ENCODE measurements around the gene DNAJC11.
"Not testable (repeated sequence)": the region's sequence is repeated elsewhere in the genome, so short reads cannot be mapped to it uniquely, and the experiment has no call there.

The DNAJC11 gene

GRCh38 chr1:6695868-6696267 lies 5.7 kb downstream of the DNAJC11 start:
- DNase-seq: no peak

GRCh38 chr1:6694121-6694713 lies 7.4 kb downstream of the DNAJC11 start:
- no peak for DNase-seq

- DNase-seq: no peak
These were observed 8.7 kb downstream of the DNAJC11 start for GRCh38 chr1:6692956-6693355.

- DNase-seq: no peak
These were observed 10.1 kb downstream of the DNAJC11 start for GRCh38 chr1:6691507-6691906.

GRCh38 chr1:6690186-6690585 lies 11.4 kb downstream of the DNAJC11 start:
- no peak for DNase-seq

DNA sequence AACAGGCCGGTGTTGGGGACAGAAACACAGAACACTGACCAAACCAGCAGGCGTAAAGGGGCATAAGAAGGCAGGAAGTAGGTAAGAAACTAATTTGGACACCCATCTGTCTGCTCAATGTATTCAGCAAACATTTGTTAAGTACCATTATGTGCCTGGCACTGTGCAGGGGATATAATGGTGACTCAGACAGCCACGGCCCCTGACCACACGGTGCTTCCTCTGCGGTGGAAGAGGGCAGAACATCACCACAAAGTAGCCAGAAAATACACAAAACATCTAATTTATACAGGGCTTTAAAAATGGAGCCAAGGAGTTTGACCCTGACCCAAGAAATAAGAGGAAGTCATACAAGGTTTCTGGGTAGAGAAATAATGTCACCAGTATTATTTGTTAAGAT lies 12.9 kb downstream of the DNAJC11 start:
- no peak for DNase-seq

DNA sequence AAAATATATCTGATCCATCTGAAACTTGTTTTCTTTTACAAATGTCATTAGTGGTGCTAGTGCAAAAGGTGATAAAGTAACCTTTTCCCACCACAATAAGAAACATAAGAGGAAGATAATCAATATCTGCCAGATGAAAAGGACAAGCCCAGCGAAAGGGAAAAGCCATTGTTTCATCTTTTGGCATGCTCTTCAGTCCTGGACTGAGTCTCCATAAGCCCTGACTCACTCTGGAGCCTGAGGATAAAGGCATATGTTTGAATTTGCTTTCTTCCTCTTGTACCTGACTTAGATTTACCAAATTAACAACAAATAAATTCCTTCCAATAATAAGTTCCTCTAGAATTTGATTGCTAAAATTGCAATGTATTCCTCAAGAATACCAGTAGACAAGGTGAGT lies 13.6 kb downstream of the DNAJC11 start:
- peak; percentile 18 for DNase-seq

GRCh38 chr1:6686294-6686693 lies 15.3 kb downstream of the DNAJC11 start:
- peak; percentile 56 for DNase-seq

DNA sequence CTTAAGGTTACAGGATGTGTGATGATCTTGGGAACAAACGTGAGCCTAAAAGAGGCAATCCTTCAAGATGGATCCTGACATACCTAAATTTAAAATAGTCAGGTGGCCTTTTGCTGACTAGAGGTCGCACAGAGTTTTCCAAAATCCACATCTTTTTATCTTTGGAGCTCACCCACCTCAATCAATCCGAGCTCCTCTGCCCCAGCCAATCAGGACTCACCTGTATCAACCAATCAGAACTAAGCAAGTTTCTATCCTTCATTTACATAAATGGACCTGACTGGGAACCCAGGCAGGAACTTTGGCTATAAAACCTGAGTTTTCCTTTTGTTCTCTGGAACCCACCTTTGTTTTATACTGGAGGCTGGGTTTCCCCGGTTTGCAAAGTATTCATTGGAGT lies 16.2 kb downstream of the DNAJC11 start:
- DNase-seq: no peak

- no peak for DNase-seq
These were observed 18.2 kb downstream of the DNAJC11 start for GRCh38 chr1:6683434-6683833.

DNA sequence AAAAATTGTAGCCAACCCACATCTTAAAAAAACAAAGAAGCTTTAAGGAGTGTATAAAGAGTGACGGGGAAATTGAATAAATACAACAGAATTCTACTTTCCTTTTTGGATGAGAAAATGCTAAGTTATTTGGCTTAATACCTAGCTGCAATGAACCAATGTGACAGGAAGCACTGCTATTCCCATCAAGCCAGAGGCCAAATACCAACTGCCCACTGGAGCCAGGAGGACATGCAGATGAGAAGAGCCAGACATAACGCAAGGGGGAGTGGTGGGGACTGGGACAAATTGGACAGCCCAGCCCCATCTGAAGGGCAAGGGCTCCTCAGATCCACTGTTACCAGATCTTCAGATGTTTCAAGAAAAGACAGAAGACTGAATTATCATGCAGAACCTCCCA lies 25.7 kb downstream of the DNAJC11 start:
- no peak for DNase-seq

- DNase-seq: no peak
These were observed 26.8 kb downstream of the DNAJC11 start for GRCh38 chr1:6674771-6675170.

DNA sequence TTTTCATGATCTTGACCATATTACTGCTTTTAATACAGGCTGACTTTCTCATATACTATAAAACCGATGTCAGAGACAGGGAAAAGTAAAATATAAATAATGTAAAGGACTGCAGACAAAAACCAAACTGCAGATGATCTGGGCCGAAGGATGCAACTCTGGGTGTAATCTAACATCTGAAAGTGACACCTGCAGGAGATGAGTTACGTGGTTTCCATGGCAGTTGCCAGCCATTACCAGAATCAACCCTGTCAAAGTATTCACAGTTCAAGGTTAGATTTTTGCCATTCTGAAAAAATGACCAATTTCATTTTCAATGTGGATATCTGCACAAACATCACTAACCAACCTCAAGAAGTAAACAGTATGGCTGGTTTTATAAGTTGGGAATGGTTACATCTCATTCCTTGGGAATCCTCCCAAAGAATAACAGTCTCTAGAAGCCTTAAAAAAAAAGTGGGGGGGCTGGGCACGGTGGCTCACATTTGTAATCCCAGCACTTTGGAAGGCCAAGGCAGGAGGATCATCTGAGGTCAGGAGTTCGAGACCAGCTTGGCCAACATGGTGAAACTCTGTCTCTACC lies 27.7 kb downstream of the DNAJC11 start:
- no peak for DNase-seq

- DNase-seq: no peak
These were observed 29.1 kb downstream of the DNAJC11 start for GRCh38 chr1:6672558-6672957.

GRCh38 chr1:6668503-6668902 lies 33.1 kb downstream of the DNAJC11 start:
- DNase-seq: no peak

GRCh38 chr1:6667139-6667538 lies 34.5 kb downstream of the DNAJC11 start:
- no peak for DNase-seq

GRCh38 chr1:6666696-6667095 lies 34.9 kb downstream of the DNAJC11 start:
- no peak for DNase-seq

GRCh38 chr1:6662468-6662867 lies 39.1 kb downstream of the DNAJC11 start:
- DNase-seq: not testable (repeated sequence)

GRCh38 chr1:6660415-6661049 lies 41.1 kb downstream of the DNAJC11 start:
- DNase-seq: no peak

DNA sequence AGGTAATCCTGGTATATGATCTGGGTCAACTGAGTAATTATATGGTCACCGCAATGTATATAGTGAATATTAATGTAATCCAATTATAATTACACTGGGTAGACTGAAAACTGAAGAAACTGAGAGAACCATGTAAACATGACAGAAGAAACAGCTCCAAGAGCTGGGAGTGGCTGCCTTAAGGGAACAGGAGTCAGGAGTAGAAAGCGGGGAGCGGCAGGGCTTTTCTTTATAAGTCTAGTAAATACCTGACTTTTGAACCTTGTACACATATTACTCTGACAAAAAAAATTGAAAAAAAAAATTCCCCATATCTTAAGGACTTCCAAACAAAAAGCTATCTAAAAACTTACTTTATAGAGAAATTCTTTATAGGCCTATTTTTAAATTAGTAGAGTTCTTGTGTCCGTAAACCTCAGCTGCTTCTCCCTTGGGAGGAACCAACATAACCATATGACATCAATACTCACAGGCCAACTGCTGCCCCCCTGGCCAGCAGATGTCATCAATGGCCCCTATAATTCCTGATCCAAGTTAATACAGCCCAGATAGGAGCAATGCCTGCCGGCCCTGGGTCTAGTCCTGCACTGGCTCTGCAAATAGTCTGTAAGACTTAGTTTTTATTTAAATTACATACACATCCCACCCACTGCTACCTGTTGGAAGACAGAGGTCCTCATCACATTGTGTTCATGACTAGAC lies 43.1 kb downstream of the DNAJC11 start:
- no peak for DNase-seq

- DNase-seq: no peak
These were observed 44.5 kb downstream of the DNAJC11 start for GRCh38 chr1:6657138-6657537.

GRCh38 chr1:6653436-6654290 lies 48.0 kb downstream of the DNAJC11 start:
- no peak for DNase-seq

DNA sequence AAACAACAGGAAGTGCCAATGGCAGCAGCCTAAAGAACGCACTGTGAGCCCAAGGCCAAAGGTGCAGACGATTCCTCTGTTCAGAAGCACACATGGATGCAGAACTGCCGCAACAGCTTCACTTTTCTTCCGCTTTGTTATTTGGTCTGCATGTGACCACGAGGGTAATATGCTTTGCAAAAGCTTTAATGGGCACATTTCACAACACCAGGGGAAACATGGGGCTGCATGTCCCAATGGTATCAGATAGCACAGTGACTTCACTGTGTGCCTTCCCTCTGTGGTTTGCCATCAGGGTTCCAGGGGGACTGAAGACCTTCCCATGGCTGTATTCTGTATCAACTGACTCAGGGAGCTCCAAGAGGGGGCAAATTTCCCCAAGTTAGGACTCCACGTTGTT lies 48.6 kb downstream of the DNAJC11 start:
- no peak for DNase-seq
